Metanephros (tissue), 2 donors: ENCODE data around the gene WDR38. TPM values are rescaled to one million over a fixed set of nuclear protein-coding genes. Genes with fewer than 3 reads are reported as not detected.

Experiments
- small RNA-seq: library from RNA; depleted of rRNA; stranded (forward); fragments of <200 nt; gene quantifications from one replicate; pipeline ENCODE3, GENCODE V24; 2014; ENCODE audit warnings: low replicate concordance
- total RNA-seq: library from RNA; depleted of rRNA; stranded (reverse); fragments of >200 nt; gene quantifications from one replicate; pipeline ENCODE4 v1.2.3, GENCODE V29; 2014

The WDR38 gene
- not detected for total RNA-seq

GRCh38 chr9:124852829-124853531 lies at the start of gene WDR38:
WDR38 (plus strand) TSS chr9:124853460; CDS start chr9:124853532, 72 bp downstream.

GRCh38 chr9:124861342-124862229 lies 8.3 kb downstream of the WDR38 start, which contains the start of the genes ARPC5L and RPL35:
ARPC5L (plus strand) TSS chr9:124862130; CDS start chr9:124869291, 7,161 bp downstream.
RPL35 (minus strand) TSS chr9:124861957; CDS start chr9:124861912, 45 bp downstream.

Small RNAs within 50 kb of the gene (small RNA-seq; reads per million reads assigned to genes)
- gene RNU4-82P = not detected

Other genes with a start within 250 kb of the WDR38 start
- 1.2 TPM for gene NR6A1, start 82.1 kb upstream of the WDR38 start, total RNA-seq
- 33.7 TPM for gene OLFML2A, start 76.3 kb upstream of the WDR38 start, total RNA-seq
- 1,984 TPM for gene RPL35, start 8.5 kb downstream of the WDR38 start, total RNA-seq
- 15.4 TPM for gene ARPC5L, start 8.7 kb downstream of the WDR38 start, total RNA-seq
- gene GOLGA1, start 87.6 kb downstream of the WDR38 start, total RNA-seq = 13.8 TPM